Osteocyte (in vitro differentiated cells): ENCODE results near the gene MPG. TPM values are rescaled to one million over a fixed set of nuclear protein-coding genes. Genes with fewer than 3 reads are reported as not detected.
"Not testable (repeated sequence)": the region's sequence is repeated elsewhere in the genome, so short reads cannot be mapped to it uniquely, and the experiment has no call there.

ENCODE experiments used
- DNase-seq: peaks from one replicate; pipeline ENCODE4 v3.0.0; 2021; ENCODE audit warnings: mixed read lengths; ENCODE audit not compliant: unreplicated experiment; ENCODE audit errors: extremely low spot score
- H3K27ac Mint-ChIP-seq: one replicate; pipeline ENCODE4 v1.8.0; 2021; ENCODE audit warnings: mild to moderate bottlenecking, mixed read lengths; ENCODE audit not compliant: unreplicated experiment
- H3K27me3 Mint-ChIP-seq: one replicate; pipeline ENCODE4 v1.8.0; 2021; ENCODE audit warnings: mixed read lengths; ENCODE audit not compliant: unreplicated experiment
- H3K36me3 Mint-ChIP-seq: one replicate; pipeline ENCODE4 v1.8.0; 2021; ENCODE audit warnings: mixed read lengths; ENCODE audit not compliant: unreplicated experiment
- H3K4me1 Mint-ChIP-seq: one replicate; pipeline ENCODE4 v1.8.0; 2021; ENCODE audit warnings: mixed read lengths; ENCODE audit not compliant: unreplicated experiment
- H3K4me3 Mint-ChIP-seq: one replicate; pipeline ENCODE4 v1.8.0; 2021; ENCODE audit warnings: mild to moderate bottlenecking, moderate library complexity, mixed read lengths; ENCODE audit not compliant: unreplicated experiment
- H3K9me3 Mint-ChIP-seq: one replicate; pipeline ENCODE4 v1.8.0; 2021; ENCODE audit warnings: mixed read lengths; ENCODE audit not compliant: unreplicated experiment
- CTCF ChIP-seq: fragments of 200-600 bp; sonication (generic); IDR thresholded peaks from 2 replicates; pipeline ENCODE4 v1.5.0; 2021; ENCODE audit warnings: antibody characterized with exemption, mild to moderate bottlenecking, moderate library complexity
- total RNA-seq: library from RNA; stranded (reverse); gene quantifications from 2 replicates; pipeline ENCODE4 v1.2.1, GENCODE V29; 2021

The MPG gene
- total RNA-seq, 1 donor from 2014 or later = 71.6 TPM

- H3K27ac Mint-ChIP-seq = no peak overlapping the region
- H3K4me1 Mint-ChIP-seq = no peaks in the 10 kb centered on the region
- peaks cover 29% of the 10 kb centered on the region for H3K36me3 Mint-ChIP-seq
- H3K4me3 Mint-ChIP-seq = no peak overlapping the region
- no peak for TF ChIP-seq CTCF
- H3K27me3 Mint-ChIP-seq = no peaks in the 10 kb centered on the region
- DNase-seq = no peak
- H3K9me3 Mint-ChIP-seq = no peaks in the 10 kb centered on the region
These were observed 33.4 kb upstream of the MPG start for GRCh38 chr16:44655-45054.

- Mint-ChIP-seq H3K4me1 (no peaks in the 10 kb centered on the region), H3K27ac (no peak overlapping the region), H3K36me3 (peaks cover 31% of the 10 kb centered on the region), H3K4me3 (no peak overlapping the region), H3K27me3 (no peaks in the 10 kb centered on the region), H3K9me3 (no peaks in the 10 kb centered on the region)
- TF ChIP-seq CTCF = no peak
- no peak for DNase-seq
These were observed 32.6 kb upstream of the MPG start for GRCh38 chr16:45454-45853.

DNA sequence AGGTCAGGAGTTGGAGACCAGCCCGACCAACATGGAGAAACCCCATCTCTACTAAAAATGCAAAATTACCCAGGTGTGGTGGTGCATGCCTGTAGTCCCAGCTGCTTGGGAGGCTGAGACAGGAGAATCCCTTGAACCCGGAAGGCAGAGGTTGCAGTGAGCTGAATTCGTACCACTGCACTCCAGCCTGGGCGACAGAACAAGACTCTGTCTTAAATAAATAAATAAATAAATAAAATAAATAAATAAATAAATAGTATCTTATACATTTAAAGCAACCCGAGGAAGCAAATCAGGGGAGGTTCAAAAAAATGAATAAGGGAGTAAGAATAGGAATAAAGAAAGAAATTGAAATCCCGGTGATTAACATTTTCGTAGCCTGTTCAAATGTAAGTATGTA is 31.5 kb upstream of the MPG start:
- not testable (repeated sequence) for H3K9me3 Mint-ChIP-seq, H3K4me3 Mint-ChIP-seq, DNase-seq, H3K4me1 Mint-ChIP-seq, H3K27me3 Mint-ChIP-seq, H3K27ac Mint-ChIP-seq
- H3K36me3 Mint-ChIP-seq = peaks cover 31% of the 10 kb centered on the region

- DNase-seq = no peak
- Mint-ChIP-seq H3K4me3 (no peak overlapping the region), H3K27me3 (no peaks in the 10 kb centered on the region), H3K36me3 (peaks cover 26% of the 10 kb centered on the region), H3K9me3 (no peaks in the 10 kb centered on the region), H3K27ac (no peak overlapping the region), H3K4me1 (peaks cover 6% of the 10 kb centered on the region)
- no peak for TF ChIP-seq CTCF
These were observed 30.8 kb upstream of the MPG start for GRCh38 chr16:47234-47633.

DNA sequence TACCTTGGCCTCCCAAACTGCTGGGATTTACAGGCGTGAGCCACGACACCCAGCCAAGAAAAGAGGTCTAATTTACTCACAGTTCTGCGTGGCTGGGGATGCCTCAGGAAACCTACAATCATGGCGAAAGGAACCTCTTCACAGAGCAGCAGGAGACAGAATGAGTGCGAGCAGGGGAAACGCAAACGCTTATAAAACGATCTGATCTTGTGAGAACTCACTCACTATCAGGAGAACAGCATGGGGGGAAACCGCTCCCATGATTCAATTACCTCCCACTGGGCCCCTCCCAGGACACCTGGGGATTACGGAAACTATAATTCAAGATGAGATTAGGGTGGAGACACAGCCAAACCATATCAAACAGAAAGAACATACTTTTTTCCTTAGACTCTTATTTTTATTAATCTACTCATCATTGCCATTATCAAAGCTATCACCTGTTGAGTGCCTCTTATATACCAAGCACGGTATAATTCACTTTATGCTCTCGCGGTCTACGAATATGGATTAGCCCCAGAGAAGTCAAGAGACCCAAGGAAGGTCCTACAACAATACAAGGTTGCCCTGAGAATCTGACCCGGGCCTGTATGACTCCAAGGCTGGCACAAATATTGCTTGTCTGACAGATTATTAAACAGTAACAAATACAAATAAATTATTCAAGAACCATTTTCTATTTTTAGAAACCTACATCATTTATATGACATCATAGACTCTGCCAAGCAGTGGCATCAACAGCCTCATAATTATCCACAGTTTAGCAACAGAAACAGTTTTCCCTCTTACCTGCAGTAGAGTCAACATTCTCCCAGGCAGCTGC is 27.0 kb upstream of the MPG start:
- peak overlapping the region; percentile 47 for H3K4me3 Mint-ChIP-seq

More for the DNA sequence above, 27.0 kb upstream of the MPG start:
- DNase-seq = no peak
- Mint-ChIP-seq H3K4me1 (peaks cover 18% of the 10 kb centered on the region), H3K27ac (no peak overlapping the region), H3K9me3 (no peaks in the 10 kb centered on the region), H3K36me3 (peaks cover 11% of the 10 kb centered on the region), H3K27me3 (no peaks in the 10 kb centered on the region)
- no peak for TF ChIP-seq CTCF
